Keratinocyte (primary cell): ENCODE results near the gene ASB4.
"Not testable (repeated sequence)": the region's sequence is repeated elsewhere in the genome, so short reads cannot be mapped to it uniquely, and the experiment has no call there.

Experiments used
- CTCF ChIP-seq, 3 experiments: IDR thresholded peaks in 1 of 3; conservative IDR thresholded peaks in 1 of 3; optimal IDR thresholded peaks in 1 of 3; 2 replicates in 2 of 3; 3 replicates in 1 of 3; pipeline versions ENCODE3 to v1.5.1; 2011; ENCODE audit warnings: low read length in 3 of 3, mild to moderate bottlenecking in 3 of 3, moderate library complexity in 2 of 3, control low read depth in 1 of 3, inconsistent platforms in 1 of 3; ENCODE audit not compliant: insufficient read depth in 2 of 3; ENCODE audit errors: extremely low read depth in 1 of 3
- EZH2 ChIP-seq: IDR thresholded peaks from one replicate; pipeline ENCODE4 v1.6.1; 2012; ENCODE audit warnings: inconsistent platforms, mild to moderate bottlenecking, low read length, moderate library complexity

GRCh38 chr7:95460653-95461052 is 25.1 kb upstream of the ASB4 start:
- TF ChIP-seq CTCF (optimal IDR thresholded peaks at IDR 0.05 in 1 of 3, IDR thresholded peaks at IDR 0.05 in 1 of 3, conservative IDR thresholded peaks at IDR 0.05 in 1 of 3; ENCODE audit: extremely low read depth in 1 of 3, insufficient read depth in 2 of 3, low read length in 3 of 3); EZH2: not testable (repeated sequence)
